ENCODE results near the gene PLA2R1.

PLA2R1 gene

DNA sequence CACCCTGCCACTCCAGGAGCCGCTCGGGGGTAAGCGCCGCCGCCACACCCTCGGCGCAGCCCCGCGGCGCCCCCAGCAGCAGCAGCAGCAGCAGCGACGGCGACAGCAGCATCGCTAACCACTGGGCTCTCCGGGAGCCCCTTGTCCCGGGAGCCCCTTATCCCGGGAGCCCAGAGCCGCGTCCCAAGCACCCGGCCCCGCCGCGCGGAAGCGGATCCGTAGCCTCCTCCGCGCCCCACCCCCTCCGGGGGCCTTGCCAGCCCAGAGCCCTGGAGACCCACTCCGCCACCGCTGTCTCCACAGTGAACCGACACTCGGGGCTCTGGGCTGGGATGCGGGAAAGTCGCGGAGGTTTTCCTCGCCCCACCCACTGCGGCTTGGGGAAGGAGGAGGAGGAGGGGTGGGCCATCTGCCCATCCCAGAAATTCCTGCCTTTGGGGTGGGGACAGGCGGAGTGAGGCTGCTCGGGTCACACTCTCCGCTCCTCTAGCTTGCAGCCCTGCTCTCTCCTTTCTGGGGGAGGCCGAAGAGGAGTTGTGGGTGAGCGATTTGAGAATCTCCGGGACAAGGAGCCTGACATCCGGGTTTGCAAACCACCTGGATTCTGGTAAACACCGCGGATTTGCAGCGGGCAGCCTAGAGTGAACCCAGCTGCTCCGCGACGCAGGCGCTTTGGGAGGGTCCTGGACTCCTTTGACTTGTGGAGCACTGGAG lies at the start of gene PLA2R1:
Gene PLA2R1, minus strand, starts transcription at position 324 of the 714 bp plus-strand sequence. Its CDS starts 212 bp downstream, at position 112.
- DNase-seq, result no peak

- DNase-seq, result no peak
Observed at GRCh38 chr2:160110674-160111239, 48.3 kb upstream of the PLA2R1 start.

GRCh38 chr2:160109939-160110673 lies 47.7 kb upstream of the PLA2R1 start:
- peak; percentile 28 for DNase-seq

- DNase-seq, result no peak
Observed at GRCh38 chr2:160109243-160109642, 46.8 kb upstream of the PLA2R1 start.

DNA sequence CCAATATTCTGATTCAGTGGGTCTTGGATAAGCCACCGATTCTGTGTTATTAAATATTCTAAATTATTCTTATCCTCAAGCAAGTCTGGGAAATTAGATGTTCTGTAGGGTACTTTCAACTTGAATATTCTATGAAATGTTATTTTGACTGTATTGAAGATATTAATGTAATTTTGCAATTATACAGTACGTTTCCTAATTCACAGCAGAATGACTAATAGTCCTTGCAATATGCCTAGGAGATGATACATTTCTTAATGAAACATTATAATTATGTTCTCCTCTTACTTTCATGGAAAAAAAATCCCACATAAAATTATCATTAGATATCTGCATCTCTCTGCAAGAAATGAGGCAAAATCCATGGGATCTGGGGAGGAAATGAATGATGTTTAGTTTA lies 46.2 kb upstream of the PLA2R1 start:
- no peak for DNase-seq

DNA sequence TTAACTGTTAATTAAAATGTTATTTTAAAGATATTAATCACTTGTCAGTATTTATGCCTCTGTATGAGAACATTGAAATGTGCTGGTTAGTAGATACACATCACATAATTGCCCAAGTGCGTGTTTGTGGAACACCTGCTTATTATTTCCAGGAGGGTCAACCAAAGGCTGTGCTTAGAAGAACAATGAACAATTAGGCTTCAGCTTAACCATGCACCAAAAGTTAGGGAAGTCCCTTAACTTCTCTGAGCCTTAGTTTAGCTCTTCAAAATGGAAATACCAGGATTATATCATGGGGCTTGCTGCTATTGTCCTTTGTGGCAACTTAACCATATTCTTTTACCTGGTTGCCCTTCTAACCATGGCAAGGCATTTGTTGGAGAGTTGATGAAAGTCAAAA lies 43.0 kb upstream of the PLA2R1 start:
- no peak for DNase-seq

DNA sequence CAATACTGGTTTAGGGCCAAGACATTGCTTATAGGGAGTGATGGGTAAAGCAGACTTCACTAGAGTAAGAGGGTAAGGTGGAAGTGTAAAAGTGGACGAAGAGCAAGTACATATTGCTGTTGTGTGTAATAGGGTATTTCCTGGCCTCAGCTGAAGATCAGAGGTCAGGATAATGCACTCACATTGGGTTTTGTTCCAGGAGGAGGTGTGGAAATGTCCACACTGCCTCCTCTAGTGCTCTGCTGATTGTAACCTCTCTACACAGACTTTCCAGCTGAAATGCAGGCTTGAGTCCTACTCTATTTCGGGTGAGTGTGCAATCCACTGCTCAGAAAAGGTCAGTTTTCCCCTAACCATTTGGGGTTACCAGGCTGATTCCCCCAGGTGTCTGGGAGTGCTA lies 41.7 kb upstream of the PLA2R1 start:
- DNase-seq, result no peak

DNA sequence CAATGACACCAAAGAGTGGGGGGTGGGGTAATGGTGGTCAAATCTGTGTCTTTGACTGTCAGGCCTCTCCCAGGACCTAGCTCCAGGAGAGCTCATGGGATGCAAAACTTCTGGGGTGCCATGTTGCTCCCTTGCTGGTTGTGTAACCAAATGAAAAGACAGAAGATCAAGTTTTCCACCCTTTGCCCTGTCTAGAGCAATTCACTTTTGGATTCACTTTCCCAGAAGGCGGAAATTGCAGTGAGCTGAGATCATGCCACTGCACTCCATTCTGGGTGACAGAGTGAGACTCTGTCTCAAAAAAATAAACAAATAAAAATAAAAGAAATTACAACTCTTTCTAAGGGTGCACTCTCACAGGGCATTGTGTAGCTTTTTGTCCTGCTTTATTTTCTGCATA lies 34.9 kb upstream of the PLA2R1 start:
- DNase-seq, result no peak

GRCh38 chr2:160096409-160096808 lies 34.0 kb upstream of the PLA2R1 start:
- no peak for DNase-seq

- no peak for DNase-seq
Observed at GRCh38 chr2:160092445-160092844, 30.0 kb upstream of the PLA2R1 start.

DNA sequence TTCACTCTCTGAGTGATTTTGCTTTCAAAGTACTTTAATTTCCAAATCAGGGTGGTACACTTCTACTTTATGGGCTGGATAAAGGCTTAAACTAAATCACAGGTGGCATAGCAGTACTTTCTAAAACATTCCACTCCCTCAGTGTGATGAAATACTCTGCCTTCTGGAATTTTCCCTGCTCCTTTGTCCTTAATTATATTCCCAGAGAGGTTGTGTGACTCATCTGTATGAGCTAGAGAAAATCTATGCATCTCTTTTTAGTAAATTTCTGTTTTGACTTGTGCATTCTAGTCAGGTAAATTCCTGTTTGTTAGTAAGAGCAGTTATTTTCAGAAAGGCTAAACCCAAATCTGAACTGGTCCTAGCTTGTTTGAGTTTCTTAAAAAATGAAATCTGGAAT lies 29.0 kb upstream of the PLA2R1 start:
- no peak for DNase-seq

DNA sequence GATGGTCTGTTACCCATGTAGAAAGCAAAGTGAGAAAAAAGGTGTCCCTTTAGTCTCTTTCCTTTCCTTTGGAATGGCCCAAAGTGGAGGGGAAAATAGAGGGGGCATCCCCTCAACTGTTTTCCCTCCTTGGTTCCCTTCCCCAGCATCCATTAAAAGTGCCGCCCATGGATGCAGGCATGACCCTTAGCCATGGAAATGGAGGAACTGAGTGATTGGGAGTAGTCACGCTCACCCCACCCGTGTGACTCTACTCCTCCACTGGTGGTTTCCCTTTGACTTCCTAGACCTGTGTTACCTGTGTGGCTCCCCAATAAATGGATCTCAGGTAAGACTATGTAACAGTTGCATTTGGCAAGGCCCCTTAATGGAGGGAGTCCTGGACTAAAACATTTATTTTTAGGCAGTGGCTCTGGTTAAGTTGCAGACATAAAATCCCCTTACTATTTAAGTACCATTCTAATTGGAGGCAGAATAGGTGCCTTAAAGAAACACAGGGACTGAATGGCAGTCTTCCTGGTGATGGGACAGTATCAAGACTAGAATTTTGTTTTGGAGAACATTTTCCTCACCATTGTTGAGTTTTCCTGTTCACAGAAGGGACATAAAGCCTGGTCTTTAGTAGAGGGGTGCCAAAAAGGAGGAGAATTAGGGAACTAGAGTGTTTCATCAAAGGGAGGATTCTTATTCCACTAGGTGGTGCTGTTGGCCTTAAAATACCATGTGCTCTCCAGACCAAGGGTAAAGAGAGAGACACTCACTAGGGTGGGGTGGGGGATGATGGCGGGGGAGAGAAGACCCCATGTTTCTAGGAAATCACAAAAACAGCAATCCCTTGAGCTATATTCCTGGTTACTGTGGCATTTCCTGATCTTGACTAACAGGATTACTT lies 25.7 kb upstream of the PLA2R1 start:
- no peak for DNase-seq

GRCh38 chr2:160085662-160086061 lies 23.2 kb upstream of the PLA2R1 start:
- DNase-seq, result no peak

GRCh38 chr2:160077912-160078810 lies 15.7 kb upstream of the PLA2R1 start:
- no peak for DNase-seq

GRCh38 chr2:160076914-160077313 lies 14.5 kb upstream of the PLA2R1 start:
- no peak for DNase-seq

DNA sequence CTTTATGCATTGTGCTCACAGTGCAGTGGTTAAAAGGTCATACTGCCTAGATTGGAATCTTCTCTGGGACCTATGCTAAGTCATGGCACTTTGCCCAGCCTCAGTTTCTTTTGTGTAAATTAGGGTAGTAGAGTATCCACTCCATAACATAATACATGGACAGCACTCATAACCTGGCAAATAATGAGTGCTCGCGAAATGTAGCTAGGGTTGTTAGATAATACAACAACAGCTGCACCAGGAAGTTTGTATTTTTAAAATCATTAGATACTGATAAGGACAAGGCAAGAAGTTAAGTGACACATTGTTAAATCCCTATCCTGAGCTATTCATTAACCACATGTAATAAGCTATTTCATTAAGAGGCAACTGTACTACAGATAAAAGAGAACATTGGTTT lies 13.8 kb upstream of the PLA2R1 start:
- no peak for DNase-seq

DNA sequence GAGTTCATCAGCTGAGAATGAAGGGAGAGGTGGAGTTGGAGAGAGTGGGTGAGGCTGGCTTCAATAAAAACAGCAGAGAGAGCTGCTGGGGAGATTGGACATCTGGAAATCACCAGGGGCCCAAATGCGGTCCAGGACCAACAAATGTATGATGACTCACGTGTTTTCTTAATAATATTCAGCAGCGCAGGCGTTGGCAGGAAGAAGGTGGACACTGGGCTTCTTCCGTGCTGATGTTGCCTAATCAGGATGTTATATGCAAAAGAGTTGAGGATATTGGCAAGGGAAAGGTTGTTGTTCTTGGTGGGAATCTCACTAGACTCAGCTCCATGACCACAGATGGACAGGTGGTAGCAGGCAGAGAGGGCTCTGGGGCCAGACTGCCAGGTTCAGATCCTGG lies 12.8 kb upstream of the PLA2R1 start:
- no peak for DNase-seq

DNA sequence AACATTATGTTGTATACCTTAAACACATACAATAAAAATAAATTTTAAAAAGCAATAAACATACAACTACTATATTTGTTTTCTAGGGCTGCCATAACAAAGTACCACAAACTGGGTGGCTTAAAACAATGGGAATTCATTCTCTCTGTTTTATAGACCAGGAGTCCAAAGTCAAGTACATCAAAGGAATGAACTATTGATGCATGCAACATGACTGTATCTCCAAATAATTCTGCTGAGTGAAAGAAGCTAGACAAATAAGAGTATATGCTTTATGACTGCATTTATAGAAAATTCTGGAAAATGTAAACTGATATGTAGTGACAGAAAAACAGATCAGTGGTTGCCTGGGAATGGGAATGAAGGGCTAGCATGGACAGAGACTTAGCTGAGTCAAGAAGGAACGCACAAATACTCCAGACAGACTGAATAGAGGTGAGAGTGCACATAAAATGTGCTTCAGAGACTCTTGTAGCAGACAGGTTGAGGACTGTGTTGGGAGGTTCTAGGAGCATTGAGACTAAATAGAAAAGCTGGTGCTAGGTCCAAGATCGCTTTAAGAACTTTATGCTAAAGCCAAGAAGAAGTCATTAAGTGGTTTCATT lies 11.0 kb upstream of the PLA2R1 start:
- no peak for DNase-seq

GRCh38 chr2:160068906-160069305 lies 6.5 kb upstream of the PLA2R1 start:
- no peak for DNase-seq

GRCh38 chr2:160064916-160065315 lies 2.5 kb upstream of the PLA2R1 start:
- no peak for DNase-seq

GRCh38 chr2:160063879-160064612 lies 1.6 kb upstream of the PLA2R1 start:
- DNase-seq, result no peak

Data from activated T-cell treated with anti-CD3 and anti-CD28 coated beads for 4 hours (primary cell).